ENCODE measurements around the gene PHF21A.

Gene PHF21A

DNA sequence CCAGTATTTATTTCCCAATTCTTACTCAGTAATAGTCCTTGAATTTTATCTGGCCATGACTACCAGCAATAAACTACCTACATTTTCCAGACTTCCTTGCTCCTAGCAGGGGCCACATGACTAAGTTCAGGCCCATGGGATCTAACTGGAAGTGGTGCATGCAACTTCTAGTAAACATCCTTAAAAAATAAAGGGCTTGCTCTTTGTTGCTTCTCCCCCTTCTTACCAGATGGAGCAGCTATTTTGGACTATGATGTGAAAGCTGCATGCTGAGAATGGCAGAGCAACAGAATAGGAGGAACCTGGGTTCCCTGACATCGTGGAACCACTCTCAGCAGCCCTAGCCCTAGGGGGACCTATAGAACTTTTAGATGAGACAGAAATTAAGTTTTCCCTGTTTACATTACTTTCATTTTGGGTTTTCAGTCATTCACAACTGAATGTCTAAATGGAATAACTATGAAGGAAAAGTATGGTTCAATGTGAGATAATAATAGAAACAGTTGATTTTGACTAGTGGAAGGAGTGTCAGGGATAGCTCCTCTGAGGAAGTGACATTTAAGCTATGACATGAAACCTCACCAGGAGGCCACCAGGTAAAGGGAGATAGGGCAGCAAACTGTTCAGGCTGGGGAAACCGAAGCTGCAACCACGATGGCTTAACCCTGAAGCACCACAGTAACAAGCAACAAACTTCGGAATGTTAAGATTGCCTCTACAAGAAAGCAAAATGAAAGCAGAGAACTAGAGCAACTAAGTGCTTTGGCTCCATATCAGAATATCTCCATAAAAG, 48.9 kb downstream of the PHF21A start:
- no peak for DNase-seq

DNA sequence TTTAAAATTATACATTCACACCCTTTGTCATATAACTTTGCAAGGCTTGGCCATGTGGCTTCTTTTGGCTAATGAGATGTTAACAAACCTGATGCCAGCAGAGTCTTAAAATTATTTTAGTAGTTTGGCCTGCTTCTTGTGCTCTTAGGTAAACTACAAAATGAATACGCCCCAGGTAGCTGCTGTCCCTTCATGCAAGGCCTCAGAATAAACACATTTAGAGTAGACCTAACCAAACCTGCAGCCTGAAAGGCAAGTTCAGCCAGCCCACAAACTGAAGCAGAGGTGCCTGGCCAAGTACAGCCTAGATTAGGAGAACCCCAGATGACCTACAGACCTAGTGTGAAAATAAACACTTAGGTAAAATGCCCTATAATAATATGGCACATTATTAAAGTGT, 50.2 kb downstream of the PHF21A start:
- no peak for DNase-seq

DNA sequence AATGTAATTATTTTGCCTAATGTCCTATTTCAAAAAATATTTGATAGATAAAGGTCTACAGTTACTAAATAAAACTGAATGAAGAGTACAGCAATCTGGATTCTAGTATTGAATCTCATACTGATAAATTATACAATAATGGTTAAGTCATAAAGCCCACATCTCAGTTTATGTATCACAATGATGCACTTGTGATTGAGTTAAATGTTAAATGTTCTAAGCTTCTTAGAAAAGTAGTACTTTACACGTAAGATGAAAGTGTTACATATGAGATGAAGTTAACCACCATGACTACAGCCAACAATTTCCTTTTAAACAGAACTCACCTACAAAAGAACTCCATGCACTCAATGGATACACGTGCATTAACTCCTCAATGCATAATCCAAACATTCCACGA, 51.7 kb downstream of the PHF21A start:
- DNase-seq = no peak

DNA sequence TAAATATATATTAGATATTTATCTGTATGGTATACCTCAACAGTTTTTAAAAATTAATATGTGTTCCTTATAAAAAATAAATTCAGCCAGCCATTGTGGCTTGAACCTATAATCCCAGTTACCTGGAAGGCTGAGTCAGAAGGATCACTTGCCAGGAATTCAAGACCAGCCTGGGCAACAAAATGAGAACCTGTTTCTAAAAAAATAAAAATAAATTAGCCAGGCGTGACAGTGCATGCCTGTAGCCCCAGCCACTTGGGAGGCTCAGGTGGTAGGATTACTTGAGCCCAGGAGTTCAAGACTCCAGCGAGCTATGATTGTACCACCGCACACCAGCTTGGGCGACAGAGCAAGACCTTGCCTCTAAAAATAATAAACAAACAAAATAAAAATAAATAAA, 54.9 kb downstream of the PHF21A start:
- no peak for DNase-seq

DNA sequence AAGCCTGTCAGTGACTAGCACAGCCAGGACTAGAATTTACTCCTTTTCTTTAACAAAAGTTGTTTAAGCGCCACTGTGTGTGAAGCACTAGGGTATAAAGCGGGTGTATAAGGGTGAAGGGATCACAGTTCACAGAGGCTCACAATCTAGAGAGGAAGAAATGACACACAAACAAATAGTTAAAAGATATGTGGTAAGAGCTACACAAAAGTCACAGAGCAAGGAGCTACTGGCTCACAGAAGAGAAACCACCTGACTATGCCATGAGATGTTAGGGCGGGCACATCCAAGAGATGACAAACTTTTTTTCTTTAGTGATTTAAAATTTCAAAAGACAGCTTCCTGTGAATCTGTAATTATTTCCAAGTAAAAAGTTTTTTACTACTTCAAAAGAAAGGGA, 55.6 kb downstream of the PHF21A start:
- DNase-seq = no peak

GRCh38 chr11:46064221-46064620, 57.0 kb downstream of the PHF21A start:
- DNase-seq = no peak

- no peak for DNase-seq
Observed at GRCh38 chr11:46063138-46063537, 58.1 kb downstream of the PHF21A start.

- DNase-seq = no peak
Observed at GRCh38 chr11:46060013-46060412, 61.2 kb downstream of the PHF21A start.

GRCh38 chr11:46057489-46057888, 63.8 kb downstream of the PHF21A start:
- DNase-seq = no peak

DNA sequence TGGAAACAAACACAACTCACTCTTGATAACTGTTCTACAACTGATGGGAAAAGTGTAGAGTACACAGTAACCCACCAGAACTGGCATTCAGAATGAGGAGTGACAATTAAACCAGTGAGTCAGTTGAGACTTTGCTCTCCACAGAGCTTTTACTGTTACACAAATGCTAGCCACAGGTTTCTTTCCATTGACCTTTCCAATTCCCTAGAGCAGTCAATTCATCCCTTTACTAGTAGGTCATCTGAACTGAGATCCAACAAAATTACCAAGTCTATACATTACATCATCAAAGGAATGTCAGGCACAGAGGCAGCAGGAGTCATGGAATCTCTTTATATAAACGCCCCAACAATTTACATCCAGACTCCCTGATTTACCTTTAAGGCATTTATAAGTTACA, 65.9 kb downstream of the PHF21A start:
- DNase-seq = peak; percentile 44

GRCh38 chr11:46051102-46051501, 70.2 kb downstream of the PHF21A start:
- DNase-seq = no peak

- DNase-seq = no peak
Observed at GRCh38 chr11:46050662-46051061, 70.6 kb downstream of the PHF21A start.

DNA sequence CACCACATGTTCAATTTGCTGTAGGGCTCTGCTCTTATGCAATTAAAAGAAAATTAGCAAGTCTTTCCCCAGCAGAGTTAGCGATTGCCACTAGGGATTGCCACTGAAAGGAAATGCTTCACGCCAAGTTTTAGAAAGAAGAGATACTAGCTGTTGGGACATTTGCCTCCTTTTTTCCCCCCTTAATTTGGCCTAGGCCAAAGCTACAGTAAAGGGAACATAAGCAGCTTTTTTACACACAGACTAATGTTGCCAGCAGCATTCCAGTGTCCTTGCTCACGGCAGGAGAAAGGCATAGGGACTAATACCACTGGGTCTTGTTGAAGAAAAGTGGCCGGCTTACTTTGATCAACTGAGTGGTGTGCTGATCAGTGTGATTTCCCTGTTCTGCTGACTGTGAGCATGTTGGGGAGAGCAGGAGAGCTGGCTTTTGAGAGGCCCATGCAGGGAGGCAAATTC, 71.2 kb downstream of the PHF21A start:
- DNase-seq = peak; percentile 30

GRCh38 chr11:46049325-46049897, 71.8 kb downstream of the PHF21A start:
- DNase-seq = no peak

- no peak for DNase-seq
Observed at GRCh38 chr11:46048198-46048597, 73.1 kb downstream of the PHF21A start.

DNA sequence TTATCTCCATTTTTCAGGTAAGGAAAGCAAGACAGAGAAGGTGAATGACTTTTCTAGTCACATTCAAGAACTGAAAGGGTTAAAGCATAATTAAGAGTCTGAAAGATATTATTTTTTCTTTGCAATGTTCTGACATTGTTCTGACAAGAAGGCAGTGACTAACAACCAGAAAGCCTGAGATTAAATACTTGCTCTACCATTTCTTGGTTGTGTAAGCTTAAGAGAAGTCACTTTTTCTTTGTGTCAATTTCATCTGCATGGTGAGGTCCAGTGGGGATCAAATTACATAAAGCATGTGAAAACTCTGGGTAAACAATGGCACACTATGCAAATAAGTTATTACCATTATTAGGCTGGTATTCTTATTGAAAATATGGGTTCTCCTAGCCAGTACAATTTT, 73.7 kb downstream of the PHF21A start:
- DNase-seq = no peak

DNA sequence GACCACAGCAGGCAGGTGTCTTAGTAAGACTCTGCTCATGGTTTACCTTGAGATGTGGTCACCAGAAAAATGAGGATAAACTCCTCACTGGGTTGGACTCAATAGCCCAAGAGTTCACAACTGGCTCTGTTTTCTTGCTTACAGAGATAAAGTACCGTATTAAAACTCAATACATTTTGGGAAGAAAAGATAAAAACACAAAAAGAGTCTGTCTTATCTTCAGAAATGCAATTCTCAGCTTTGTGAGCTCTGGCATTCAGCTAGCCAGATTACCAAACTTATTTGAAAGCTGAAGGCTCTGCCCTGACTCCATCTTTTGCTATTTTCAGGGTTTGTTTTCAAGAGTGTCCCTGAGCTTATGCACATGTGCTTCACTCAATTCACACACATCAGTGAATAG, 75.4 kb downstream of the PHF21A start:
- no peak for DNase-seq

DNA sequence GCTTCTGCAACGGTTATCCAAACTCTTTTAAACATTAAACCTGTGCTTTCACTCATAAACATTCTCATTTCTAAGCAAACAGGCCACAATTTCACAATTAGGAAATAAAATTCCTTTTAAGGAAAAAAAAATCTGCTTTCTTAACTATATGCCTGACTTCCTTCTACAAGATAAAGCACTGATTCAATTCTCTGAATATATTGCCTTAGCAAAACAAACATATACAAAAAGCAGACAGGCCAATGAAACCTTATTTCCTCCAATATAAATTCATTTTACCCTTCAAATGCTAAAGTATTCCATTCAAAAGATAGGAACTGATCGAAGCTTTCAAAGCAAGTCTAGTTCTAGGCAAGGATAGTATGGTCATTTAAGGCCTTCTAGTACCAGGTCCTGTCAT, 76.7 kb downstream of the PHF21A start:
- no peak for DNase-seq

GRCh38 chr11:46039990-46040389, 81.3 kb downstream of the PHF21A start:
- DNase-seq = no peak

DNA sequence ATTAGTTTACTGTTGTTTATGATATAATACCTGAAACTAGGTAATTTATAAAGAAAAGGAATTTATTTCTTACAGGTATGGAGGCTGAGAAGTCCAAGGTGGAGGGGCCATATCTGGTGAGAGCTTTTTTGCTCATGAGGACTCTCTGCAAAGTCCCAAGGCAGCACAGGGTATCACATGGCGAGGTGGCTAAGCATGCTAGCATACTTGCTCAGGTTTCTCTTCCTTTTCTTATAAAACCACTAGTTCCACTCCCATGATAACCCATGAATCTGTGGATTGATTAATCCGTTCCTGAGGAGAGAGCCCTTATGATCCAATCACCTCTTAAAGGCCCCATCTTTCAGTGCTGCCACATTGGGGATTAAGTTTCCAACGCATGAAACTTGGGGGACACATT, 82.7 kb downstream of the PHF21A start:
- no peak for DNase-seq

DNA sequence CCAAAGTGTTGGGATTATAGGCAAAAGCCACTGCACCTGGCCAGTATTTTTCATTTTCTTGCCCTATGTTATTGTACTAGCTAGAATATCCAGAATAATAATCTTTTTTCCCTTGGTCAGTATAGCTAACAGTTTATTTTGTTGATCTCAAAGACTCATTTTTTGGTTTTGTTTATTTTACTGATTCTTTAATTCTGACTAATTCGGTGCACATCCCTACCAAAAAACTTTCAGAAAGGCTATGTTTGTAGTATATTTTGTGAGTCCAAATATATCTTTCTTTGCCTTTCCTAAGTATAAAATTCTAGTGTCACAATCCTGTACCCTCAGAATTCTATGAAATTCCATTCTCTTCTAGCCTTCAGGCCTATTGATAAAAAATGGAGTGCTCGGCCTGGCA, 84.3 kb downstream of the PHF21A start:
- DNase-seq = no peak

DNA sequence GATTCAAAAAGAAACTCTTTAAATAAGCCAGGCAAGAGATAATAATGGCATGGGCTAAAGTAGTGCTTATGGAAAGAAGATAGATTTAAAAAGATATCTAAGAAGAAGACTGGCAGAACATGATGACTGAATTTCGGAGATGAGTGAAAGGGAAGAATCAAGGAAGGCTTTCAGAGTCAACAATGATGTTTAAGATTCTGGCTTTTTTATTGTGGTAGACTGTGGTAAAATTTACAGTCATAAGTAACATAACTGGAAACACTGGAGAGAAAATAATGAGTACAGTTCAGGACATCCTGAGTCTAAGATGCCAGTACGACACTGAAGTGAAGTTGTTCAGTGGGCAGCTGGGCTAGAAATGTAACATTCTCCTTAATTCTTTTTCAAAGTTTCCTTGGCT, 85.2 kb downstream of the PHF21A start:
- DNase-seq = no peak

DNA sequence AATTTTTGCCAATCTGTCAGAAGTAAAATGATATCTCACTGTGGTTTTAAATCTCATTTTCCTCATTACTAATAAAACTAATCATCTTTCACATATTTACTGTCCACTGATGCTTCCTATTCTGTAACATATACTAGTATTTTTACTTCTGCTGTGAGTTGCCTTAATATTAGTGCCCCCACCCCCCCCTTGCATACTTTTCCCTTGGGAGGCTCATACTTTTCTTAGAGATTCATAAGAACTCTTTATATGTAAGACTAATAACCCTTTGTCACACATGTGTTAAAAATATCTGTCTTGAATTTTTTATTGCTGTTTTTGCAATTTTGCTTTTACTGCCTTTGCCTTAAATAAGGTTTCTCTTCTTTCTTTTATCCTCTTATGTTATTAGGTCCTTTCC, 87.2 kb downstream of the PHF21A start:
- no peak for DNase-seq

DNA sequence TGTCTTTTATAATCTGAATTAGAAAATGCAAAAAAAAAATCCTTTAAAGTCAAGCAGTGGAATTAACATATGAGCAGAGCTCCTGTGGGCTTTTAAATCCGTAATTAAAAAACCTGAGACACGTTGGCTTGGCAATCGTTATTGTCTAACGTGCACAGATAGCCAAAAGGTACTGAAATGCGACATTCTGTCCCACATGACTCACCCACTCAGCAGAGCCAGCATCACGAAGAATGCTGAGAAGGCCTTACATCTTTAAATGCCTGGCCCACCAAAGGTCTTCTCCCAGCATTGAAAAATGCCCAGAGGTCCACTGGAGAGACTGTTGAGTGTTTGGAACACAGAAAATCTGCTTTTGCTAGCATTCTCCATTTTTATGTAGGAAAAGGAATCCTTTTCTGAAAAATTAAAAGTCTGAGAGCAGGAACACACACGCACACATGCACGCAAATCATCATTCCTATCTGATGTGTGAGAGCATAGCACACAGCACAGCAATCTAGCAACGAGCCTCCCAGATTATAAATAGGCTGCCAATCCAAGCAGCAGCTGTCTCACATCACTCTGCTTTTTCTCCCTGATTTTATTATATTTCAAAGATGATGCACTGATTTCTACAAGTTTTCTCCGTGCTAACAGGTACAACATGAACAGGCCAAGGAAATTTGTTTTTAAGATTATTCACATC, 94.5 kb downstream of the PHF21A start:
- peak; percentile 2 for DNase-seq
